Rectal smooth muscle tissue (tissue), 1 donor: Measurements from ENCODE around the gene HOXB1.
A peak's percentile ranks its signal among the peaks of the same experiment; 100 is the strongest.

ENCODE experiments used
- H3K27ac ChIP-seq: one replicate; pipeline ENCODE4 v1.7.0; 2013; ENCODE audit warnings: low read depth, low read length, inconsistent platforms
- H3K27me3 ChIP-seq: one replicate; pipeline ENCODE4 v1.7.0; 2013; ENCODE audit warnings: low read length; ENCODE audit not compliant: control insufficient read depth, insufficient read depth
- H3K36me3 ChIP-seq: one replicate; pipeline ENCODE4 v1.7.0; 2013; ENCODE audit warnings: low read length; ENCODE audit not compliant: control insufficient read depth, insufficient read depth
- H3K4me1 ChIP-seq: one replicate; pipeline ENCODE4 v1.7.0; 2013; ENCODE audit warnings: low read length; ENCODE audit not compliant: control insufficient read depth, insufficient read depth
- H3K4me3 ChIP-seq: one replicate; pipeline ENCODE4 v1.7.0; 2013; ENCODE audit warnings: low read length
- H3K9ac ChIP-seq: one replicate; pipeline ENCODE4 v1.7.0; 2013; ENCODE audit warnings: low read length

Gene HOXB1

DNA sequence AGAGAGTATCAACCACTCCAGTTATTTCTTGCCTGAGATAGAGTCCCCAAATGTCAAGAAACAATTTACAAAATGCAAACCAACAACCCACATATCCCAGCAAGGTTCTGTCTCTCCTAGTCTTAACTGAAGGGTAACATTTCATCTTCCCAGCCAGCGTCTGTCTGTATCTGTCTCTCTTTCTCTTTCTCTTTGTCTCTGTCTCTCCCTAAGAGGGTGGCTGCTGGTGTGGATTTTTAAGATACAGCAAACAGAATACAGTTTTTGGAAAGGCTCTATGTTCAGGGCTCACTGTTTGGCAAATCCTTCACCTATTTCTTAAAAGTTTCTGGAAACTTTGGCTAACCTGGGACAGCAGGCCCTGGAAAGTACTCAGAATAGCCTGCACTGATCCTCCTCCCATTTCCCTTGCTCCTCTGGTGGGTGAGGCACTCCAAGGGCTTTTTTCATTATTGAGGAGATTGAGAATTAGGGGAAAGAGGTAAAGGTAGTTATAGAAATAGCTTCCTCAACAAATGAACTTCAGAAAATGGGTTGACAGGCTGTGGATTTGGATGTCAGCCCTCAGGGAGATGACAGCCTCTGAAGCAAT lies 41.1 kb upstream of the HOXB1 start:
- Histone ChIP-seq H3K27ac (peak overlapping the region; percentile 94), H3K4me3 (peak overlapping the region; percentile 49), H3K9ac (no peak overlapping the region), H3K36me3 (no peaks in the 10 kb centered on the region), H3K4me1 (peaks cover 67% of the 10 kb centered on the region), H3K27me3 (no peaks in the 10 kb centered on the region)

DNA sequence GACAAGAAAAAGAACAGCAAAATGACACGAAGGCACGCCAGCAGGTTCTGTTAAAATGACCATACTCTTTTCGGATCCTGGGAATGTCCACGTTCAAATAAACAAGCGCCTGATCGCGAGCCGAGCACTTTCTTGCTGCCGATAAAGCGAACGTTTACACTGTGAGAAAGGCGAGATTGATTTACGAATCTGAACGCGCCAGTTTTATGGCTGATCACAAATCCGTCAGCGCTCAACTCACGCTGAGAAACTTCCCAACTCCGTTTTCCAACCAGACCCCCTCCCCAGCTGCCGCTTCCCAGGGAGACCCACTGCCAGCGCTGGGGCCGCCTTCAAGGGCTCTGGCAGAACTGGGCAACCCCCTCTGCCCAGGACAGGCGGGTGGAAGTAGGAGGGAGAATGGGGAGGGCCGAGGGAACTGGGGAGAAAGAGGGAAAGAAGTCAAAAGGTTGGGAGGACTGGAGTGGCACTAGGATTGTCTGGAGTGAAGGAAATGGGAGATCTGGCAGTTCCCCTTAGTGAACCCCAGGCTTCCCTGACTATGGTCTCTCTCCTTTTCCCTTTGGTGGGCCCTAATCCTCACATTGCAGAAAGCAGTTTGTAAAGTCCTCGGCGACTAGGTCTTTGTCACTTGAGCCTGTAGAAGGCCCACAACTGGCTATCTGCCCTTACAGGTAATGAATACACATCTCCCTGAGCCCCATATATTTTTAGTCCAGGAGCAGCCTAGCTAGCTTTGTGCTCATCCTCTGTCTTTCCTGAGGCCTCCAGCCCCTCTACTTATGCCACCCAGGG lies 40.4 kb upstream of the HOXB1 start:
- H3K36me3 ChIP-seq: no peaks in the 10 kb centered on the region
- peak overlapping the region; percentile 49 for H3K4me3 ChIP-seq
- no peaks in the 10 kb centered on the region for H3K27me3 ChIP-seq
- H3K4me1 ChIP-seq: peaks cover 73% of the 10 kb centered on the region
- H3K9ac ChIP-seq: peak overlapping the region; percentile 2
- peak overlapping the region; percentile 94 for H3K27ac ChIP-seq

DNA sequence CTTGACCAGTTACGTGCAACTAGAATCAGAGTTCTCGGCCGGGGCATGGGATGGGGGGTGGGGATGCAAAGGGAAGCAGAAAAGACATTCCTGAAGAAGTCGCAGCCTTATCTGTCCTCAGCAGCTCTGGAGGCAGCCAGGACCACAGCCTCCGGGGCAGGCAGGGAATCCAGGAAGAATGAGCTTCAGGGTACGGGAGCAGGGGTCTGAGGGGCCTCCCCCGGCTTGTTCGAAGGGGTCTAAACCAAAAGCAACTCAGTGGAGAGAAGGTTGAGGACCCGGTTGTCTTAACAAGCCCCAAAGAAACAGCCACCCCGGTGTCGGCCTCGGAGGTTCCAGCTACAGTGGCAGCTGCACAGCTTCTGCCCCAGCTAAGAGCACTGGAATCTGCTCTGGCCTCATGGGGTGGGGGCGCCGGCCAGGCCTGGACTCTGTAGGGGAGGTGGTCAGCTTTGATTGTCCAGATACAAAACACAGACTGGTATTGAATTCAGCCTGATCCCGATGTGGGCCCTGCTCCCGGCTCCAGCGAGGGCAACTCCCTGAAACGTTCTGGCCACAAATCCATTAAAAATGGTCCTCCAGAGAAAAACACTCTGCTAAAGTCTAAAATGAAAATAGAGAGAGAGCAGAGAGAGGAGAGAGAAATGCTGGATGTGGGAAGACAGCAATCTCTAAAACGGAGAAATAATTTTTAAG lies 39.7 kb upstream of the HOXB1 start:
- Histone ChIP-seq H3K27me3 (no peaks in the 10 kb centered on the region), H3K36me3 (no peaks in the 10 kb centered on the region), H3K4me1 (peaks cover 80% of the 10 kb centered on the region), H3K4me3 (peak overlapping the region; percentile 49), H3K27ac (peak overlapping the region; percentile 94), H3K9ac (no peak overlapping the region)

DNA sequence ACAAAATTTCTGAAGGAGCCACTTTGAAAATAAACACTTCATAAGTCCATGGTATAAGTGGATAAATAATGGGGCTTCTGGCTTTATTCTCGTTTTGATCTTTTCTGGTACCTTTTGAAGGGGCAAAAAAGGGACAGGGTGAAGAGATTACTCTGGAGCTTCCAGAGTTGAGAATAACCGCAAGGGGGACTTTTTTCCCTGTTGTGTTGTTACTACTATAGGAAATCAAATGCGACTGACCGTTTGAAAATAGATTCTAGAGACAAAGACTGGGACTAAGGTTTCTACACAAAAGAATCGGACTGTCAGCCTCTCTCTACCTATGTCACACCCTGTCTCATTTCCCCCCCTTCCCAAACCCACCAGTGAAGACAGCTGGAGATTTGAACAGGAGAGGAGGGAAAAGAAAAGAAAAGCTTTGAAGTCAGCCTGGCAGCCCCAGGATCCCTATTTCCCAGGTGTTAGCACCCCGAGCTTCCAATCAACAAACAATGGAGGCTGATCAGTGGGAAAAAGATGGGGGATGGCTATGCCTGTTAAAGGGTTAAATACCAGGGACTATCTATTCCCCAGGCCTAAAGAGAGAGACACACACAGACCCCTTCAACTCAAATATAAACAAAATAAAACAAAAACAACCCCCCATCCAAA lies 39.0 kb upstream of the HOXB1 start:
- Histone ChIP-seq H3K4me3 (peak overlapping the region; percentile 49), H3K27ac (peak overlapping the region; percentile 94), H3K9ac (no peak overlapping the region), H3K4me1 (peaks cover 80% of the 10 kb centered on the region), H3K27me3 (no peaks in the 10 kb centered on the region), H3K36me3 (no peaks in the 10 kb centered on the region)

DNA sequence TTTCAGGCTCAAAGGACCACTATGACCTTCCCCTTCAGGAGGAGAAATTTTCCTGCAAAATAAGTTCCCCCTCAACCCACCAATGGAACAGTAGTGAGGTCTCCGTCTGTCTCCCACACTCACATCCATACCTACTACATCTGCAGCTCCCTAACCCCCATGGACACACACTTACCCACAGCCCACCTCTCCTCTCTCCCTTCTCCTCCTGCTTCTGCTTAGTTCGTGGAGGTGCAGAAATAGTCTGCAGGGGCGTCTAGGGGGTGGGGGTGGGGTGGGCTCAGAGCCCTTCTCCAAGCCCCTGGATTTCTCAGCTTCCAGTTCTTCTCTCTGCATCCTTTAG lies 38.4 kb upstream of the HOXB1 start:
- H3K36me3 ChIP-seq: no peaks in the 10 kb centered on the region
- peak overlapping the region; percentile 50 for H3K4me3 ChIP-seq
- no peak overlapping the region for H3K9ac ChIP-seq
- peaks cover 76% of the 10 kb centered on the region for H3K4me1 ChIP-seq
- peak overlapping the region; percentile 94 for H3K27ac ChIP-seq
- H3K27me3 ChIP-seq: no peaks in the 10 kb centered on the region

DNA sequence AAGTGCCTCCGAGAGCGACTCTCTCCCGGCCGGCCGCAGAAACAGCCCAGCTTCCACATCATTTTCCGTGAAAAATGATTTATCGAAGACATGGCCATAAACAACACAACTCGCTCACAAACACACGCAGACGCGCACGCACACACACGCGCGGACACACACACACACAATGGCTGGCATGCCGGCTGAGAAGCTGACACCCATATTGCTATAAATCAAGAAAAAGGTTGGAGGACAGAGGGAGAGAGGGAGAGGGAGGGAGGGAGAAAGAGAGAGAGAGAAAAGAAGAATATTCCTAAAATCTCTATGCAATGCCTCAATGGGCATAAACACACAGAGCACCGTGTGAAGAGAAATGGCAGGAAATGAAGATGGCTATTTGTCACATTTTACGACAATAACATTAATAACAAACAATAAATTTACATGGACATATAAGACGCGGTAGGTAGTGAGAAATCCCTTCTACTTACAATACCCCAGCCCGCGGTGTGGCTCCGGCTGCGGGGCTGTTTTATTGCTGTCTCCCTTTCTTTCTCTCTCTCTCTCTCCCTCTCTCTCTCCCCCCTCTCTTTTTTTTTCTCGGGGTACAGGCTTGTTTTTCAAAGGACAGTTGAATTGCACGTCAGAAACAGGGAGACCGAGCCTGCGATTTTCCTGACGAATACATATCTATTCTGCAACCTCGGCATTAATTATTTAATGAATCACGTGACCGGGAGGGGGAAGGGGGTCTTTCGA lies 37.9 kb upstream of the HOXB1 start:
- Histone ChIP-seq H3K4me3 (peak overlapping the region; percentile 50), H3K9ac (no peak overlapping the region), H3K27me3 (no peaks in the 10 kb centered on the region), H3K4me1 (peaks cover 72% of the 10 kb centered on the region), H3K27ac (peak overlapping the region; percentile 70), H3K36me3 (no peaks in the 10 kb centered on the region)

DNA sequence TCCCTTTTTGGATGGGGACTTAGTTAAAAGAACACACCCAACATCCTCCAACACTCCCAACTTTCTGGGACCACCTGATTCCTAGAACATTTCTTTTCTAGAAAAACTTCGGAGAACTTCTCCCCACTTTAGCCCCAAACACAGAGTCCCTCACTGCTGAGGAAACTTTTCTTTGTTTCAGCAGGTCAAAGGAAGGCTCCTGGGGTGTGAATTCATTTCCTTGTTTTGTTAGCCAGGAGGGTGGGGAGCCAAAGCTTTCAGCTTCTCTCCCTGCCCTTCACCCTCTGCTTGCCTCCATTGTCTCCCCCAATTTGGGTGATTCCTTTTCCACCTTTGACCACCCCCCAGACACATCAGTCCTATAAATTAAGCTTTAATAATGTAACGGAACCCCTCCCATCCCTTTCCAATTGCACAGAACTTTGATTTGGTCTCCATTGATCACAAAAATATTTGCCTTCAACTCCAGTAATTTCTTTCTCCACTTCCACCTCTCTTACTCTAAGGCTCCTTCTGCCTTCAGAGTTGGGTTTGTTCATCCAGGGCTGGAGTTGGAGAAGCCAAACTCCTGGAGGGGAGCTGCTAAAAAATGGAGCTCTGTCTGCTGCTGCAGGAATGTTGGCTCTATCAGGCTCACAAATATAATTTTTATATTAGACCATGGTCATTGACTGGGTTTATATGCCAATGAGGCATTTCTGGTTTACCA lies 37.0 kb upstream of the HOXB1 start:
- peak overlapping the region; percentile 50 for H3K4me3 ChIP-seq
- no peak overlapping the region for H3K9ac ChIP-seq
- H3K36me3 ChIP-seq: no peaks in the 10 kb centered on the region
- H3K4me1 ChIP-seq: peaks cover 73% of the 10 kb centered on the region
- no peaks in the 10 kb centered on the region for H3K27me3 ChIP-seq
- H3K27ac ChIP-seq: peak overlapping the region; percentile 70

DNA sequence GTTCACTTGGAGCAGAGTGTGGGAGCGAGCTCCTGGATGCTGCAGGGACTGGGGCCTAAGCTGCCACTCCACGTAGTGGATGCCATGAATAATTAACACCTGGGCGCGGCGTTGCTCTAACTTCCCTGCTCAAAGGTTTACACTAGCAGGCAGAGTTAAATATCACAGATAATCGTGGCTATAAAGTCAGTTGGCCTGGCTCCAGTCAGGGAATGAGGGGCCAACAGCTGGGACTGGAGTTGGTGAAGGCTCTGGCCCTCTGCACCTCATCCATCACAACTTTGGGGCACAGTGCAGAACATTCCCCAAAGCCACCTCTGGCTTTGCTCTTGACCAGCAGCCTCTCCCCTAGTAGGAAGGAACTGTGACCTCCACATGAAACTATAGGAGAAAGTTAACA lies 36.4 kb upstream of the HOXB1 start:
- Histone ChIP-seq H3K4me3 (peak overlapping the region; percentile 25), H3K36me3 (no peaks in the 10 kb centered on the region), H3K27ac (peak overlapping the region; percentile 70), H3K27me3 (no peaks in the 10 kb centered on the region), H3K4me1 (peaks cover 73% of the 10 kb centered on the region), H3K9ac (no peak overlapping the region)

DNA sequence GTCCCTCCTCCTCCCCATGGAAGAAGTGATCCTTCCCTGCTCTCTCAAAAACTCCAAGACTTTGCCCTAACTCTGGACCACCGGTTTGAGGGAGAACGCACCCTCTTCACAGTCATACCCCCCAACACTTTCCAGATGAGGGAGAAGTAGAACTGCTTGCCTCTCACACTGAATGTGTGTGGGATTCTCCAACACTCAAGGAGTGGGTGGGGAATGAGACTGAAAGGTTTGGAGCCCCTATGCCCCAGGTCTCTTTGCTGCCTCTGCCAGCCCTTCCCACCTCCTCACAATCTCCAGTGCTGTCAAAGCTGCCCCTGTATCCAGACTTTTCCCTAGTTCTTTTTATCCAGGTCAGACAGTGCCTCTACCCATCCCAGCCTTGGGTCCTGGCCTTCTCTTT lies 35.9 kb upstream of the HOXB1 start:
- H3K36me3 ChIP-seq: no peaks in the 10 kb centered on the region
- H3K27me3 ChIP-seq: no peaks in the 10 kb centered on the region
- no peak overlapping the region for H3K9ac ChIP-seq
- peaks cover 71% of the 10 kb centered on the region for H3K4me1 ChIP-seq
- peak overlapping the region; percentile 70 for H3K27ac ChIP-seq
- no peak overlapping the region for H3K4me3 ChIP-seq

DNA sequence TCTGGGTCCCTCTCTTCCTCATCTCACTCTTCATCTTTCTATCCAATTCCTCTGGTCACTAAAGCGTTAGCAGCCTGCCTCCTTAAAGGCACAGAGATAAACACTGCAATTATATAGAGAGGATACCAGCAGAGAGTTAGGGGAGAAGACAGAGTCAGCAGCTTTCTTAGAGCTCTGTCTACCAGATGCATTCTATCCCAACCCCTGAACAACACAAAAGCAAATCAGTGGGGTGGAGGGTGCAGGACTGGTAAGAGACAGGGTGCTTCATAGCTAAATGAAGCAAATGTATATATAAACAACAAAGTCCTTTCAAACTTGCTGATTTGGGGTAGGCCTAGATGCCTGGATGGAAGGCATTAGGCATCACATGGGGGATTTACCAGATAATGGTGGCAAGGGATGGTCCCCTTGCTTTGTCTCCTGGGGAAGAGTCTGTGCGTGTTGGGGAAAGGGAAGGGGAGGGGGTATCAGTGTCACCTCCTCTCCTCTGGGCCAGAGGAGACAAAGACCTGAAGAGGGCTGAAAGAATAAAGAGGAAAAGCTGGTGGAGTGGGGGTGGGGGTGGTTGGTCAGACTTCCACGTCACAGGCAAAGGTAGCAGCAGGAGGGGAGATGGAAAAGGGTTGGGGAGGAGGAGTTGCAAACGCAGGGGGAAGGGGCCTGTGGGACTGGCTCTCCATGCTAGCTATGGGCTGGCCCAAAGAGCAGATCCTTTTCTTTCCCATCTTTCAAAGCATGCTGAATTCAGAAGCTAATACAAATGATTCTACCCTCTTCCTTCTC lies 35.3 kb upstream of the HOXB1 start:
- no peaks in the 10 kb centered on the region for H3K27me3 ChIP-seq
- peaks cover 73% of the 10 kb centered on the region for H3K4me1 ChIP-seq
- H3K36me3 ChIP-seq: no peaks in the 10 kb centered on the region
- no peak overlapping the region for H3K4me3 ChIP-seq
- no peak overlapping the region for H3K9ac ChIP-seq
- peak overlapping the region; percentile 44 for H3K27ac ChIP-seq

DNA sequence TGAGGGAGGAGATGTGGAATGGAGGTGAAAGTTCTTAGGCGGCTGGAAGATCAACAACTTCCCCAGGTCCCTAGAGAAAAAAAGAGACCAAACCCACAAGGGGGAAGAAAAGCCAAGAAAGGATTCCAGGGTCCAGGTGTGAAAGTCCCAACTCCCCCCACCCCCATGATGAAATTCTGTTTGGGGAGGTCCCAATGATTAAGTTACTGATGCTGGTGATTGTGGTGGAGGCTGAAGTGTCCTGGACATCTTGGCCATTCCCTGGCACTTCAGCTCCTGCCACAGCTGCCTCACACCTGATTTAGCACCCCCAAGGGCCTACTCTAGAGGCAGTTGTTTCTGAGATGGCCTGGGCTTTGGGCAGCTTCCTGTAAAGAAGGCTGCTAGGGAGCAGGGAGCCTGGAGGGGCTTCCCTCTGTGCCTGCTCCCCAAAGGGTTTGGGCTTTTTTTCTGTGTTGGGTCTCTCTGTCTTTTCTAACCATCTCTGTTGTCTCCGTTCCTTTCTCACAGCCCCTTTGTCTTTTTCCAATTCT lies 34.3 kb upstream of the HOXB1 start:
- H3K9ac ChIP-seq: no peak overlapping the region
- peak overlapping the region; percentile 86 for H3K27ac ChIP-seq
- H3K4me3 ChIP-seq: peak overlapping the region; percentile 54
- H3K36me3 ChIP-seq: no peaks in the 10 kb centered on the region
- H3K4me1 ChIP-seq: peaks cover 72% of the 10 kb centered on the region
- H3K27me3 ChIP-seq: no peaks in the 10 kb centered on the region
